ENCODE results near the gene KLKB1. TPM values are rescaled to one million over a fixed set of nuclear protein-coding genes. Genes with fewer than 3 reads are reported as not detected.

The KLKB1 gene
- total RNA-seq, 1 experiment from 2014 or later = 0.10 TPM

DNA sequence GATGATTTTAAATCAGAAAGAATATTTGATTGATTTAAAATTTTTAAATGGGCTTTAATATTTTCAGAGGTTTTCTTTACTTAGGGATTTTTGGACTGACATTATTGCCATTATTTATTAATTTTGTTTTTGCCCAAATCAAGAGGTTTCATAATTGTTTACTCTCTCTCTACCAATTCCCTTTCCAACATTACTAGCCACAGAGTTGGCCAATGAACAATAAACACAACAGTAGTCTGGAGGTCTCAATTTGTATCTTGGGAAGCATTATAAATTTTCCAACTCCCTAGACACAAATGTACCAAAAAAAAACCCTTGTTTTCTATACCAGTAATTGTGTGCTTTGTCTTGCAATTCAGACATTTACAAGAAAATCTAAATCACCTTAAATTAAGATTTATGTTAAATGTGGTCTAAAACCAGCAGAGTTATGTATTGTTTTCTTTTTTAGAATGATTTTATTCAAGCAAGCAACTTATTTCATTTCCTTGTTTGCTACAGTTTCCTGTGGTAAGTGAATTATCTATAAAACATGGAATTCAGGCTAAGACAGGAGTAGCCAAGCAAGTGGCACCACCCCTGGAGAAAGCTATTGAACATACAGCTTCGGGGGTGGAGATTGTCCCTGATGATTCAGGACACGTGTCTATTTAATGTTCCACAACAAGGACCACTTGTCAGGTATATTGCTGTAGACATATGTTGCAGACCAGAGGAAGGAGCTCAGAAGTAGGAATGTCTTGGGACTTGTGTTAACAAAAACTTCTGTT, 622 bp downstream of the KLKB1 start:
- no peak for DNase-seq (ENCODE audit: low read depth, low spot score)
- ChIA-PET POLR2A (no interaction called here), RAD21 (ENCODE audit: low non-redundant PET in 1 of 2, low total read pairs in 2 of 2, uncharacterized antibody in 2 of 2, unreplicated experiment in 2 of 2) (no interaction called here), CTCF (no interaction called here)
- no peaks in the 10 kb centered on the region for H3K36me3 ChIP-seq (ENCODE audit: control insufficient read depth in 1 of 2, insufficient read depth in 2 of 2, low read length in 2 of 2)
- peak overlapping the region; percentile 42 for H2AFZ ChIP-seq (ENCODE audit: low read depth, low read length, poor library complexity, severe bottlenecking)
- no peak overlapping the region for H3K4me3 ChIP-seq (replicated peaks in 1 of 2; ENCODE audit: low read depth in 1 of 2, low read length in 2 of 2)
- TF ChIP-seq MAX (IDR thresholded peaks at IDR 0.05) = no peak
- TF ChIP-seq REST (IDR thresholded peaks at IDR 0.05; ENCODE audit: low read depth) = no peak
- no peak for TF ChIP-seq CTCF (IDR thresholded peaks at IDR 0.05 in 2 of 3, conservative IDR thresholded peaks at IDR 0.05 in 1 of 3; ENCODE audit: borderline replicate concordance in 1 of 3, insufficient read depth in 1 of 3, low read depth in 2 of 3, low read length in 2 of 3)
- no peak for TF ChIP-seq SP1 (IDR thresholded peaks at IDR 0.05; ENCODE audit: low read depth)
- H3K9me2 ChIP-seq (ENCODE audit: insufficient read depth) = peaks cover 4% of the 10 kb centered on the region; the same call in 1 of the 2 replicates
- no TSS peak for BruUV-seq (replicated peaks)
- no peak overlapping the region for H3K9ac ChIP-seq (ENCODE audit: low read length)
- peaks cover 0 to 4% of the 10 kb centered on the region in 2 experiments; a peak in 1 of 4 replicates for H3K9me3 ChIP-seq (ENCODE audit: control insufficient read depth in 1 of 2, insufficient read depth in 1 of 2, low read depth in 1 of 2, low read length in 2 of 2)
- no peaks in the 10 kb centered on the region for H4K20me1 ChIP-seq (ENCODE audit: insufficient read depth)
- H3K4me1 ChIP-seq (ENCODE audit: control insufficient read depth in 1 of 2, insufficient read depth in 2 of 2, low read length in 2 of 2) = no peaks in the 10 kb centered on the region
- no peak overlapping the region for H3K27ac ChIP-seq (ENCODE audit: low read depth, low read length)
- no peak overlapping the region for H3K4me2 ChIP-seq (ENCODE audit: low read length)
- H3K79me2 ChIP-seq (ENCODE audit: insufficient read depth, low read length) = no peaks in the 10 kb centered on the region
- intact Hi-C loops (cut with micrococcal nuclease) = no loop called here
- no peak for ATAC-seq
- no peaks in the 10 kb centered on the region for H3K27me3 ChIP-seq (ENCODE audit: insufficient read depth, low read length)

Data from HCT116 (cell line).